Adrenal gland (tissue), 12 donors: ENCODE measurements around the gene LRRC26. TPM values are rescaled to one million over a fixed set of nuclear protein-coding genes. Genes with fewer than 3 reads are reported as not detected.

Source experiments
- DNase-seq, 7 donors: peaks; one replicate each; pipeline ENCODE4 v3.0.0-alpha.2; 2019 to 2020
- H3K27ac ChIP-seq, 5 donors: fragments of 200-600 bp; sonication (generic) in 4 of 5; 1 replicate in 3 of 5; 2 replicates in 2 of 5; pipeline versions ENCODE4 v1.5.1 to v1.8.0; 2016 to 2020; ENCODE audit warnings: mild to moderate bottlenecking in 1 of 5
- H3K27me3 ChIP-seq: fragments of 200-600 bp; 2 replicates; pipeline ENCODE4 v1.8.0; 2021
- H3K36me3 ChIP-seq, 2 donors: fragments of 200-600 bp; replicated peaks in 1 of 2; 1 replicate in 1 of 2; 2 replicates in 1 of 2; pipeline versions ENCODE4 v1.5.1 to v1.8.0; 2018 to 2022
- H3K4me1 ChIP-seq, 2 donors: fragments of 200-600 bp; replicated peaks in 1 of 2; 1 replicate in 1 of 2; 2 replicates in 1 of 2; pipeline versions ENCODE4 v1.5.1 to v1.8.0; 2018 to 2021
- H3K4me3 ChIP-seq, 4 donors: fragments of 200-600 bp; sonication (generic) in 3 of 4; one replicate each; pipeline ENCODE4 v1.5.1; 2016 to 2018
- H3K9me3 ChIP-seq, 3 donors: fragments of 200-600 bp; sonication (generic) in 1 of 3; replicated peaks in 1 of 3; 1 replicate in 2 of 3; 2 replicates in 1 of 3; pipeline versions ENCODE4 v1.5.1 to v1.8.0; 2016 to 2021
- CTCF ChIP-seq, 6 experiments: fragments of 450-650 bp in 4 of 6; fragments of 200-600 bp in 2 of 6; sonication (generic) in 1 of 6; IDR thresholded peaks; 1 replicate in 5 of 6; 2 replicates in 1 of 6; pipeline versions ENCODE4 v1.5.1 to v1.8.0; 2016 to 2021; ENCODE audit warnings: antibody characterized with exemption in 6 of 6, mild to moderate bottlenecking in 2 of 6, moderate library complexity in 1 of 6
- POLR2A ChIP-seq, 2 donors: fragments of 450-650 bp; IDR thresholded peaks; one replicate each; pipeline ENCODE4 v1.6.1; 2017; ENCODE audit warnings: antibody characterized with exemption in 2 of 2, mild to moderate bottlenecking in 2 of 2, moderate library complexity in 1 of 2
- WGBS, 4 donors: extraction: QIAGEN DNeasy Blood & Tissue Kit in 2 of 4; methylation state at CpG; one replicate each; pipeline versions ENCODE4 v1.1.5 to v1.1.7; 2013 to 2017; 5-methylcytosine and 5-hydroxymethylcytosine counted together
- intact Hi-C, 2 donors: fragments of 100-400 bp; cut with DNase I; formaldehyde crosslinking; loops; one replicate each; pipeline versions ENCODE4 v1.14.1 to v1.15.0; 2022 to 2023
- polyA plus RNA-seq, 3 donors: library from polyadenylated mRNA; stranded (reverse); fragments of 200-250 nt in 2 of 3; fragments of 350-450 nt in 1 of 3; fragmentation: Illumina TruSeq in 1 of 3; extraction: RNeasy Lipid Tissue Mini Kit (QIAGEN cat#74804) in 1 of 3; gene quantifications; one replicate each; pipeline ENCODE4 v1.2.3, GENCODE V29; 2013 to 2014
- total RNA-seq, 9 donors: library from RNA; depleted of rRNA in 4 of 9; stranded (reverse); fragments of >200 nt in 4 of 9; fragments of 120-200 nt in 1 of 9; fragmentation: NEBNext Ultra II Directional in 1 of 9; extraction: Animal tissue kit (Norgen Biotek cat#: 25700) in 1 of 9; gene quantifications; one replicate each; pipeline versions ENCODE4 v1.1.0 to v1.2.4, GENCODE V29; 2013 to 2023
- donor health status: healthy with polysubstance abuse.
- donor health status: Bipolar disorder and iron deficiency.
- donor health status: DM: yes; HTN: yes; CAD: no.
- donor health status: DM: no; HTN: no; CAD: no.
- donor health status: DM: no; HTN: no; CAD: no.
- donor health status: DM: yes; HTN: yes; CAD: no.

LRRC26 gene
- total and polyA plus RNA-seq, 12 donors: not detected

GRCh38 chr9:137168573-137168903 lies 1.3 kb downstream of the LRRC26 start:
- peaks cover 86% of the 10 kb centered on the region for H3K27me3 ChIP-seq
- no peak overlapping the region for H3K27ac ChIP-seq
- no peaks in the 10 kb centered on the region for H3K9me3 ChIP-seq
- no peak for DNase-seq
- intact Hi-C loops: no loop called here
- no peak for TF ChIP-seq POLR2A (IDR thresholded peaks at IDR 0.05)
- TF ChIP-seq CTCF (IDR thresholded peaks at IDR 0.05): no peak
- H3K4me3 ChIP-seq: peak overlapping the region in 1 of 4 donors; percentile 23
- H3K4me1 ChIP-seq: peaks cover 10 to 20% of the 10 kb centered on the region in 2 donors
- H3K36me3 ChIP-seq: no peaks in the 10 kb centered on the region
- WGBS, 4 donors: 1% methylated on average over 18 to 36 of the region's 36 CpGs; no CpG with 5 or more reads in 1 of the 4 donors

DNA sequence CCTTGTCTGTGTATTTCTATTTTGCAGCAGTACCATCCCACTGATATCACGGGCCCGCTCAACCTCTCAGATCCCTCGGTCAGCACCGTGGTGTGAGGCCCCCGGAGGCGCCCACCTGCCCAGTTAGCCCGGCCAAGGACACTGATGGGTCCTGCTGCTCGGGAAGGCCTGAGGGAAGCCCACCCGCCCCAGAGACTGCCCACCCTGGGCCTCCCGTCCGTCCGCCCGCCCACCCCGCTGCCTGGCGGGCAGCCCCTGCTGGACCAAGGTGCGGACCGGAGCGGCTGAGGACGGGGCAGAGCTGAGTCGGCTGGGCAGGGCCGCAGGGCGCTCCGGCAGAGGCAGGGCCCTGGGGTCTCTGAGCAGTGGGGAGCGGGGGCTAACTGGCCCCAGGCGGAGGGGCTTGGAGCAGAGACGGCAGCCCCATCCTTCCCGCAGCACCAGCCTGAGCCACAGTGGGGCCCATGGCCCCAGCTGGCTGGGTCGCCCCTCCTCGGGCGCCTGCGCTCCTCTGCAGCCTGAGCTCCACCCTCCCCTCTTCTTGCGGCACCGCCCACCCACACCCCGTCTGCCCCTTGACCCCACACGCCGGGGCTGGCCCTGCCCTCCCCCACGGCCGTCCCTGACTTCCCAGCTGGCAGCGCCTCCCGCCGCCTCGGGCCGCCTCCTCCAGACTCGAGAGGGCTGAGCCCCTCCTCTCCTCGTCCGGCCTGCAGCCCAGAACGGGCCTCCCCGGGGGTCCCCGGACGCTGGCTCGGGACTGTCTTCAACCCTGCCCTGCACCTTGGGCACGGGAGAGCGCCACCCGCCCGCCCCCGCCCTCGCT lies 1.9 kb downstream of the LRRC26 start:
- Histone ChIP-seq H3K4me1 (peaks cover 10 to 24% of the 10 kb centered on the region in 2 donors), H3K9me3 (no peaks in the 10 kb centered on the region), H3K27ac (no peak overlapping the region), H3K4me3 (no peak overlapping the region), H3K36me3 (no peaks in the 10 kb centered on the region), H3K27me3 (peaks cover 92% of the 10 kb centered on the region)
- 1 to 10% (median 4%) methylated on average over 2 to 57 of the region's 57 CpGs for WGBS, 4 donors
- no peak for DNase-seq
- intact Hi-C loops: no loop called here
- no peak for TF ChIP-seq CTCF (IDR thresholded peaks at IDR 0.05)

DNA sequence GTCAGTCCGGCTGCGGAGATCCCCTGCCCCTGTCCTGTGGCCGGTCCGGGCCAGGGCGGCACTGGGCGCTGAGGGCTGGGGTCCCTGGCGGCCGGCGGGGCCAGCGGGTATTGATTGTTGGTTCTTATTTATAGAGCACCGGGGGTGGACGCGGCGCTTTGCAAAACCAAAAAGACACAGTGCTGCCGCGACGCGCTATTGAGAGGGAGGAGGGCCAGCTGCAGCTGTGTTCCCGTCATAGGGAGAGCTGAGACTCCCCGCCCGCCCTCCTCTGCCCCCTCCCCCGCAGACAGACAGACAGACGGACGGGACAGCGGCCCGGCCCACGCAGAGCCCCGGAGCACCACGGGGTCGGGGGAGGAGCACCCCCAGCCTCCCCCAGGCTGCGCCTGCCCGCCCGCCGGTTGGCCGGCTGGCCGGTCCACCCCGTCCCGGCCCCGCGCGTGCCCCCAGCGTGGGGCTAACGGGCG lies 2.5 kb downstream of the LRRC26 start:
- no peak for DNase-seq
- no peaks in the 10 kb centered on the region for H3K9me3 ChIP-seq
- peaks cover 10 to 30% of the 10 kb centered on the region in 2 donors for H3K4me1 ChIP-seq
- intact Hi-C loops: no loop called here
- WGBS, 4 donors: 16 to 22% (median 21%) methylated on average over 1 to 44 of the region's 44 CpGs
- H3K36me3 ChIP-seq: no peaks in the 10 kb centered on the region
- no peak overlapping the region for H3K4me3 ChIP-seq
- no peak for TF ChIP-seq POLR2A (IDR thresholded peaks at IDR 0.05)
- TF ChIP-seq CTCF (IDR thresholded peaks at IDR 0.05): no peak
- peaks cover 97% of the 10 kb centered on the region for H3K27me3 ChIP-seq
- H3K27ac ChIP-seq: no peak overlapping the region

- Histone ChIP-seq H3K27me3 (peaks cover 96% of the 10 kb centered on the region), H3K9me3 (no peaks in the 10 kb centered on the region), H3K36me3 (no peaks in the 10 kb centered on the region), H3K4me1 (peaks cover 10 to 30% of the 10 kb centered on the region in 2 donors), H3K4me3 (no peak overlapping the region), H3K27ac (no peak overlapping the region)
- no peak for TF ChIP-seq POLR2A (IDR thresholded peaks at IDR 0.05)
- no peak for TF ChIP-seq CTCF (IDR thresholded peaks at IDR 0.05)
- intact Hi-C loops: no loop called here
- DNase-seq: no peak
- 56 to 68% (median 63%) methylated on average over 5 to 22 of the region's 22 CpGs for WGBS, 4 donors
These were observed 3.2 kb downstream of the LRRC26 start for GRCh38 chr9:137166380-137167229.
